MM.1S (cell line): Measurements from ENCODE around the gene PRPF19.

ENCODE experiments used
- DNase-seq: peaks from one replicate; pipeline ENCODE4 v3.0.0-alpha.2; 2015
- H2AFZ ChIP-seq: fragments of 300-600 bp; sonication (generic); 2 replicates; pipeline ENCODE4 v1.6.0; 2016; ENCODE audit warnings: antibody characterized with exemption, low read length
- H3F3A ChIP-seq: fragments of 300-600 bp; sonication (generic); 2 replicates; pipeline ENCODE4 v1.6.1; 2016; ENCODE audit warnings: mild to moderate bottlenecking, antibody characterized with exemption, low read length, moderate library complexity, mixed read lengths; ENCODE audit not compliant: insufficient read depth
- H3K27ac ChIP-seq: fragments of 300-600 bp; sonication (generic); 2 replicates; pipeline ENCODE4 v1.5.1; 2016; ENCODE audit warnings: mild to moderate bottlenecking, low read length
- H3K27me3 ChIP-seq: fragments of 300-600 bp; sonication (generic); replicated peaks from 2 replicates; pipeline ENCODE4 v1.6.0; 2016; ENCODE audit warnings: low read length; ENCODE audit not compliant: insufficient read depth
- H3K36me3 ChIP-seq: fragments of 300-600 bp; sonication (generic); replicated peaks from 2 replicates; pipeline ENCODE4 v1.6.1; 2016; ENCODE audit warnings: mild to moderate bottlenecking, low read length, mixed read lengths; ENCODE audit not compliant: insufficient read depth
- H3K4me1 ChIP-seq: fragments of 300-600 bp; sonication (generic); 2 replicates; pipeline ENCODE4 v1.6.1; 2016; ENCODE audit warnings: low read length, mixed read lengths
- H3K4me2 ChIP-seq: fragments of 300-600 bp; sonication (generic); 2 replicates; pipeline ENCODE4 v1.6.0; 2016; ENCODE audit warnings: low read depth, low read length
- H3K4me3 ChIP-seq: fragments of 300-600 bp; sonication (generic); 2 replicates; pipeline ENCODE4 v1.5.1; 2016; ENCODE audit warnings: low read length, mixed read lengths
- H3K79me2 ChIP-seq: fragments of 300-600 bp; sonication (generic); 2 replicates; pipeline ENCODE4 v1.6.1; 2016; ENCODE audit warnings: mixed run types, low read length, mixed read lengths
- H3K9ac ChIP-seq: fragments of 300-600 bp; sonication (generic); 2 replicates; pipeline ENCODE4 v1.6.1; 2016; ENCODE audit warnings: low read length, mixed read lengths
- H3K9me2 ChIP-seq: fragments of 300-600 bp; sonication (generic); replicated peaks from 2 replicates; pipeline ENCODE4 v1.6.1; 2016; ENCODE audit warnings: mild to moderate bottlenecking, low read length, mixed read lengths; ENCODE audit not compliant: insufficient read depth
- H3K9me3 ChIP-seq: fragments of 300-600 bp; sonication (generic); replicated peaks from 2 replicates; pipeline ENCODE4 v1.6.1; 2016; ENCODE audit warnings: mild to moderate bottlenecking, low read length, mixed read lengths; ENCODE audit not compliant: insufficient read depth
- H4K20me1 ChIP-seq: fragments of 300-600 bp; sonication (generic); 2 replicates; pipeline ENCODE4 v1.6.1; 2016; ENCODE audit warnings: mild to moderate bottlenecking, low read length, moderate library complexity, mixed read lengths; ENCODE audit not compliant: insufficient read depth
- EZH2 ChIP-seq: fragments of 300-600 bp; sonication (generic); optimal IDR thresholded peaks from 2 replicates; pipeline ENCODE3; 2017; ENCODE audit warnings: low read depth, mild to moderate bottlenecking, antibody characterized with exemption, low read length, mixed read lengths
- EZH2phosphoT487 ChIP-seq: fragments of 300-600 bp; sonication (generic); IDR thresholded peaks from 2 replicates; pipeline ENCODE4 v1.6.1; 2018; ENCODE audit warnings: antibody characterized with exemption, low read length
- TF ChIP-seq, protein P1 (sequence below): fragments of 300-600 bp; sonication (generic); IDR thresholded peaks from 2 replicates; pipeline ENCODE4 v1.5.1; 2016; ENCODE audit warnings: antibody characterized with exemption, low read length, mixed read lengths

Gene PRPF19

DNA sequence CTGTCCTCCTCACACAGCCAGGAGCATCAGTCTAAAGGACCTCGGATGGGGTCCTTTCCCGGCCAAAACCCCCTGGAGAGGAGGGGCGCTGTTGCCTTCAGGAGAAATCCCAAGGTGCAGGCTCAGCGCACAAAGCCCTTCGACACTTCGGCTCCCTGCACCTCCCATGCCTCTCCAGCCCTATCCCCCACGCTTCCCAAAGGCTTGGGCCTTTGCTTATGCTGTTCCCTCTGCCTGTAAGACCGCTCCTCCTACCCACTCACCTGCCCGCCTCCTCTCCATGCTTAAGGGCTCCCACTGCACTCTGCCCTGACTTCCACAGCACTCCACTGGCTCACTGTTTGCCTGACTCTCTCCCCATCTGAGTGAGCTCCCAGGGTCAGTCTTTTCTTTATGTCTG is 32.1 kb upstream of the PRPF19 start:
- H3K79me2 ChIP-seq, result no peaks in the 10 kb centered on the region
- H3K9ac ChIP-seq, result no peak overlapping the region
- H2AFZ ChIP-seq, result no peak overlapping the region
- no peaks in the 10 kb centered on the region for H3K9me2 ChIP-seq
- no peak for DNase-seq
- TF ChIP-seq EZH2, result no peak
- TF ChIP-seq, protein P1, sequence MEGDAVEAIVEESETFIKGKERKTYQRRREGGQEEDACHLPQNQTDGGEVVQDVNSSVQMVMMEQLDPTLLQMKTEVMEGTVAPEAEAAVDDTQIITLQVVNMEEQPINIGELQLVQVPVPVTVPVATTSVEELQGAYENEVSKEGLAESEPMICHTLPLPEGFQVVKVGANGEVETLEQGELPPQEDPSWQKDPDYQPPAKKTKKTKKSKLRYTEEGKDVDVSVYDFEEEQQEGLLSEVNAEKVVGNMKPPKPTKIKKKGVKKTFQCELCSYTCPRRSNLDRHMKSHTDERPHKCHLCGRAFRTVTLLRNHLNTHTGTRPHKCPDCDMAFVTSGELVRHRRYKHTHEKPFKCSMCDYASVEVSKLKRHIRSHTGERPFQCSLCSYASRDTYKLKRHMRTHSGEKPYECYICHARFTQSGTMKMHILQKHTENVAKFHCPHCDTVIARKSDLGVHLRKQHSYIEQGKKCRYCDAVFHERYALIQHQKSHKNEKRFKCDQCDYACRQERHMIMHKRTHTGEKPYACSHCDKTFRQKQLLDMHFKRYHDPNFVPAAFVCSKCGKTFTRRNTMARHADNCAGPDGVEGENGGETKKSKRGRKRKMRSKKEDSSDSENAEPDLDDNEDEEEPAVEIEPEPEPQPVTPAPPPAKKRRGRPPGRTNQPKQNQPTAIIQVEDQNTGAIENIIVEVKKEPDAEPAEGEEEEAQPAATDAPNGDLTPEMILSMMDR, result no peak
- H3K27me3 ChIP-seq, result peaks cover 32% of the 10 kb centered on the region
- no peak overlapping the region for H3K27ac ChIP-seq
- no peak overlapping the region for H3K4me2 ChIP-seq
- no peak overlapping the region for H3K4me3 ChIP-seq
- no peaks in the 10 kb centered on the region for H3F3A ChIP-seq
- H3K36me3 ChIP-seq, result no peaks in the 10 kb centered on the region
- H4K20me1 ChIP-seq, result no peaks in the 10 kb centered on the region
- H3K9me3 ChIP-seq, result no peaks in the 10 kb centered on the region
- no peaks in the 10 kb centered on the region for H3K4me1 ChIP-seq

DNA sequence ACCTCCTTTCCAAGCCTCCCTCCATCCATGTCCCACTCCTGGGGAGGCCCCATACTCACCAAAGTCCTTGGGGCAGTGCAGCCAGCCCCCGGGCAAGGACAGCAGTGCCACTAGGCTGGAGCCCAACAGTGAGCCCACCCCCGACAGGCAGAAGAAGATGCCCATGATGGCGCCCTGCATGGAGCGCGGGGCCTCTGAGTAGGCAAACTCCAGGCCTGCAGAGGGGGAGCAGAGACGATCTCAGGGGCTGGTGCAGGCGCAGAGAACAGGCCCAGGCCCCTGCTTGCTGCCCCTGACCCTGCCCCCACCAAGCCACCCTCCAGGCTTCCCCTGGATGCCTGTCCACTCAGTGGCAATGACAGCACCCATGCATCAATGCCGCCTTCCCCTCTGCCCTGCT is 31.4 kb upstream of the PRPF19 start:
- H3K4me3 ChIP-seq, result no peak overlapping the region
- H3K79me2 ChIP-seq, result no peaks in the 10 kb centered on the region
- no peak overlapping the region for H2AFZ ChIP-seq
- no peaks in the 10 kb centered on the region for H4K20me1 ChIP-seq
- H3K9me2 ChIP-seq, result no peaks in the 10 kb centered on the region
- H3F3A ChIP-seq, result no peaks in the 10 kb centered on the region
- H3K9ac ChIP-seq, result no peak overlapping the region
- peaks cover 32% of the 10 kb centered on the region for H3K27me3 ChIP-seq
- no peaks in the 10 kb centered on the region for H3K36me3 ChIP-seq
- no peak overlapping the region for H3K4me2 ChIP-seq
- TF ChIP-seq EZH2 (no peak), EZH2phosphoT487 (no peak)
- TF ChIP-seq, protein P1, result no peak
- no peak overlapping the region for H3K27ac ChIP-seq
- H3K9me3 ChIP-seq, result no peaks in the 10 kb centered on the region
- H3K4me1 ChIP-seq, result no peaks in the 10 kb centered on the region
- DNase-seq, result no peak

DNA sequence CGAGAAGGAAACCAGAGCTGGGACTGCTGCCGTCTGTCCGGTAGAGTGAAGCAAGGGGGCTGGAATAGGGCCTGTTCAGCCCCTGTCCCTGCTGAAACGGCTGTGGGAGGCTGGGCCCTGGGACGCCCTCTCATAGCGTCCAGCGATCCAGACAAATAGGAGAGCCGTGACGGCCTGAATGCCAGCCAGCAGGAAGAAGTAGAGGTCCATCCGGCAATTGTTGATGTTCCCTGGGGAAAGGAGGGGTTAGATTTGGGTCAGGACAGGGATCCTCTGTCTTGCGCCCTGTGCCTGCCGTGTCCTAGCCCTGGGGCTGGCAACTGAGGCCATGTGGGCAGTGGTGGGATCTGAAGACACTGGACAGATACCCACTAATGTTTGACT is 30.8 kb upstream of the PRPF19 start:
- Histone ChIP-seq H3K4me3 (no peak overlapping the region), H4K20me1 (no peaks in the 10 kb centered on the region), H3K36me3 (no peaks in the 10 kb centered on the region), H3F3A (no peaks in the 10 kb centered on the region), H3K9me2 (no peaks in the 10 kb centered on the region), H3K79me2 (no peaks in the 10 kb centered on the region), H3K9me3 (no peaks in the 10 kb centered on the region), H3K4me2 (no peak overlapping the region), H2AFZ (no peak overlapping the region), H3K4me1 (no peaks in the 10 kb centered on the region), H3K27ac (no peak overlapping the region), H3K27me3 (peaks cover 32% of the 10 kb centered on the region), H3K9ac (no peak overlapping the region)
- TF ChIP-seq EZH2 (no peak), EZH2phosphoT487 (no peak)
- TF ChIP-seq, protein P1, result no peak
- no peak for DNase-seq
